Kidney (tissue), 14 donors: ENCODE results near the gene CHDH. TPM values are rescaled to one million over a fixed set of nuclear protein-coding genes. Genes with fewer than 3 reads are reported as not detected.
A peak's percentile ranks its signal among the peaks of the same experiment; 100 is the strongest.

Experiments used
- DNase-seq, 5 donors: peaks; one replicate each; pipeline ENCODE4 v3.0.0-alpha.2; 2013 to 2020
- FAIRE-seq: peaks from 2 replicates; lab custom pipeline; 2012; peaks lifted over from hg19 to GRCh38; lab: Jason Lieb, UNC
- H3K27ac ChIP-seq, 2 donors: one replicate each; pipeline ENCODE4 v1.7.0; 2013; ENCODE audit warnings: low read depth in 2 of 2, low read length in 2 of 2, inconsistent platforms in 1 of 2
- H3K27me3 ChIP-seq: one replicate; pipeline ENCODE4 v1.7.1; 2013; ENCODE audit warnings: low read length, inconsistent platforms; ENCODE audit not compliant: control insufficient read depth, insufficient read depth
- H3K36me3 ChIP-seq, 3 donors: one replicate each; pipeline versions ENCODE4 v1.7.0 to v1.7.1; 2013; ENCODE audit warnings: low read length in 3 of 3, control low read depth in 1 of 3, inconsistent platforms in 1 of 3; ENCODE audit not compliant: insufficient read depth in 3 of 3, control insufficient read depth in 2 of 3
- H3K4me1 ChIP-seq, 3 donors: one replicate each; pipeline versions ENCODE4 v1.7.0 to v1.7.1; 2013; ENCODE audit warnings: low read length in 3 of 3, inconsistent platforms in 1 of 3, low read depth in 1 of 3; ENCODE audit not compliant: control insufficient read depth in 2 of 3, insufficient read depth in 2 of 3
- H3K4me3 ChIP-seq, 3 donors: one replicate each; pipeline versions ENCODE4 v1.7.0 to v1.8.1; 2013; ENCODE audit warnings: low read length in 3 of 3, control low read depth in 1 of 3, inconsistent platforms in 1 of 3
- H3K9ac ChIP-seq, 3 donors: one replicate each; pipeline versions ENCODE4 v1.7.0 to v1.7.1; 2013; ENCODE audit warnings: low read length in 3 of 3, control low read depth in 1 of 3, inconsistent platforms in 1 of 3
- H3K9me3 ChIP-seq, 3 donors: one replicate each; pipeline versions ENCODE4 v1.7.0 to v1.7.1; 2013; ENCODE audit warnings: low read length in 3 of 3, control low read depth in 1 of 3, inconsistent platforms in 1 of 3; ENCODE audit not compliant: control insufficient read depth in 2 of 3, insufficient read depth in 1 of 3
- intact Hi-C: fragments of 100-400 bp; cut with DNase I; formaldehyde crosslinking; loops from one replicate; pipeline ENCODE4 v1.11.1; 2022
- polyA plus RNA-seq: library from polyadenylated mRNA; stranded (reverse); fragments of 350-450 nt; fragmentation: Illumina TruSeq; extraction: RNeasy Lipid Tissue Mini Kit (QIAGEN cat#74804); gene quantifications from one replicate; pipeline ENCODE4 v1.2.3, GENCODE V29; 2014; ENCODE audit warnings: low read depth, low replicate concordance; ENCODE audit not compliant: insufficient read depth
- total RNA-seq: library from RNA; stranded (reverse); fragmentation: NEBNext Ultra II Directional; extraction: Animal tissue kit (Norgen Biotek cat#: 25700); gene quantifications from one replicate; pipeline ENCODE4 v1.2.1, GENCODE V29; 2021
- TF ChIP-seq, protein P1 (sequence below): IDR thresholded peaks from 3 replicates; pipeline ENCODE4 v1.5.1; 2012; ENCODE audit warnings: mild to moderate bottlenecking, moderate library complexity, borderline replicate concordance; ENCODE audit not compliant: insufficient read depth; ENCODE audit errors: extremely low read depth
- donor health status: control.
- donor health status: control.
- donor health status: control.
- donor health status: control.
- donor health status: control.
- donor health status: DM: yes; HTN: yes; CAD: no.
- donor health status: Normal renal cell carcinoma (clear cell type).

The CHDH gene
- total and polyA plus RNA-seq, 2 donors from 2014 or later = 26.5 to 33.4 TPM

DNA sequence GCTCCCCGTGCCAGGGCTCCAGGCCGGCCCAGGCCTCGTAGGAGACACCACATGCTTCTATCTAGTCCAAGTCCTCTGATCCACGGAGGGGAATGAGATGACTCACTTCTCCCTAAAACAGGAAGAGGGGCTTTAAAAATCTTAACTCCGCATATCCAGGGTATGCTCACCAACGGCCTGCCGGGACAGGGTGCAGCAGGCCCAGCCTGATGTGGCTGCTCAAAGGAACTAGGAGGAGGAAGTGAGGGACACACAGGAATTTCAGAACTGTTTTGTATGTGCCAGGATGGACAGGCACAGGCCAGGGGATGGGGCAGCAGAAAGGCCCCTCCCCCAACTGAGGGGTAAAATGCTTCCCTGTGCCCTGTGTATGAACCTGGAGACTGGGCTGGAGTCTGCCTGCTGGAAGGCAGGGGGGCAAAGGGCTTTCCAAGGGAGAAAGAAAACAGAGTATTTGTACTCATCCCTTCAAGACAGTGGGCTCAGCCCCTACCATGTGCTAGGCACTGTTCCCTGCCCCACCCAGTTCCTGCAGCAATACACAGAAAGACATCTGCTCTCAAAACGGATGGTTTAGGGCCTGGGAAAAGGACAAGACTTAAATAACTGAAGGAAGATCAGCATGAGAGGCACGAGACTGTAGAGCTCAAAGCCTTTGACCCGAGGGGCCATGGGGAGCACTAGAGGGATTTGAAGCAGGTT lies 22.1 kb downstream of the CHDH start:
- Histone ChIP-seq H3K27me3 (no peaks in the 10 kb centered on the region), H3K36me3 (peaks cover 0 to 31% (median 9%) of the 10 kb centered on the region in 3 donors), H3K27ac (no peak overlapping the region), H3K4me1 (no peaks in the 10 kb centered on the region), H3K4me3 (no peak overlapping the region), H3K9me3 (no peaks in the 10 kb centered on the region), H3K9ac (no peak overlapping the region)
- no peak for FAIRE-seq
- TF ChIP-seq, protein P1, sequence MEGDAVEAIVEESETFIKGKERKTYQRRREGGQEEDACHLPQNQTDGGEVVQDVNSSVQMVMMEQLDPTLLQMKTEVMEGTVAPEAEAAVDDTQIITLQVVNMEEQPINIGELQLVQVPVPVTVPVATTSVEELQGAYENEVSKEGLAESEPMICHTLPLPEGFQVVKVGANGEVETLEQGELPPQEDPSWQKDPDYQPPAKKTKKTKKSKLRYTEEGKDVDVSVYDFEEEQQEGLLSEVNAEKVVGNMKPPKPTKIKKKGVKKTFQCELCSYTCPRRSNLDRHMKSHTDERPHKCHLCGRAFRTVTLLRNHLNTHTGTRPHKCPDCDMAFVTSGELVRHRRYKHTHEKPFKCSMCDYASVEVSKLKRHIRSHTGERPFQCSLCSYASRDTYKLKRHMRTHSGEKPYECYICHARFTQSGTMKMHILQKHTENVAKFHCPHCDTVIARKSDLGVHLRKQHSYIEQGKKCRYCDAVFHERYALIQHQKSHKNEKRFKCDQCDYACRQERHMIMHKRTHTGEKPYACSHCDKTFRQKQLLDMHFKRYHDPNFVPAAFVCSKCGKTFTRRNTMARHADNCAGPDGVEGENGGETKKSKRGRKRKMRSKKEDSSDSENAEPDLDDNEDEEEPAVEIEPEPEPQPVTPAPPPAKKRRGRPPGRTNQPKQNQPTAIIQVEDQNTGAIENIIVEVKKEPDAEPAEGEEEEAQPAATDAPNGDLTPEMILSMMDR = no peak
- no peak for DNase-seq
- intact Hi-C loops = no loop called here

DNA sequence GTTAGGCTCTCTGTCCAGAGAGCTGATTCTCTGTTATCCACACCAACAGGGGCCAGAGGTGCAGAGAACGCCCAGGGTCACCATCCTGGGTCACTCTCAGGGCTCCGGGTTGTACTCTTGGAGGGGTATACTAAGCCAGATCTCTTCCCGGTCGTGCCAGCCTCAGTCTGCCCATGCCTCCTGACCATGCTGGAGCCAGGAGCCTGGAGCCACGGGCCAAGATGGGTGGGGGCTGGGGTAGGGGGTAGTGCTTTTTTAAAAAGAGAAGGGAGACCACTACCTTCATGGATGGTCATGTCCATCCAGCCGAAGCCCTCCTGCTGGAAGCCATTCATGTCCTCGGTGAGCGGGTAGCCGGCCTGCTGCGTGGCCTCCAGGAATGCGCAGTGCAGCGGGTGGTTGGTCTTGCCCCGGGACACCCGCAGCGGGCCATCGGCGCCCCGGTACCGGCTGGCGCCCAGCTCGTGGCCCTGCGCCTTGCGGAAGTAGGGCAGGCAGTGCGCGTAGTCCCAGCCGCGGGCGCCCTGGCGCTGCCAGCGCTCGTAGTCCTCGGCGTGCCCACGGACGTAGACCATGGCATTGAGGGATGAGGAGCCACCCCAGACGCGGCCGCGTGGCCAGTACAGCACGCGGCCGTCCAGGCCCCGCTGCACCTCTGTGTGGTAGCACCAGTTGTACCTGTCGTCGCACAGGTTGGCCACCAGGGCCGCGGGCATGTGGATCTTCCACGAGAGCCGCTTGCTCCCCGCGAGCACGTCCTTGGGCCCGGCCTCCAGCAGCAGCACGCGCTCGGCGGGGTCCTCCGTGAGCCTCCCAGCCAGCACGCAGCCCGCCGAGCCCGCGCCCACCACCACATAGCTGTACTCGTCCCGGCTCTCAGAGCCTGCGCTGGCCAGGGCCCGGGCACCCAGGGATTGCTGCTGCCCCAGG lies 22.9 kb downstream of the CHDH start:
- no peak overlapping the region for H3K9ac ChIP-seq
- peaks cover 0 to 39% (median 14%) of the 10 kb centered on the region in 3 donors for H3K36me3 ChIP-seq
- intact Hi-C loops = no loop called here
- H3K4me1 ChIP-seq = no peaks in the 10 kb centered on the region
- DNase-seq = peak in 1 of 5 donors; percentile 66
- FAIRE-seq = no peak
- H3K27ac ChIP-seq = no peak overlapping the region
- H3K9me3 ChIP-seq = no peaks in the 10 kb centered on the region
- TF ChIP-seq, protein P1 = no peak
- no peak overlapping the region for H3K4me3 ChIP-seq
- H3K27me3 ChIP-seq = no peaks in the 10 kb centered on the region

DNA sequence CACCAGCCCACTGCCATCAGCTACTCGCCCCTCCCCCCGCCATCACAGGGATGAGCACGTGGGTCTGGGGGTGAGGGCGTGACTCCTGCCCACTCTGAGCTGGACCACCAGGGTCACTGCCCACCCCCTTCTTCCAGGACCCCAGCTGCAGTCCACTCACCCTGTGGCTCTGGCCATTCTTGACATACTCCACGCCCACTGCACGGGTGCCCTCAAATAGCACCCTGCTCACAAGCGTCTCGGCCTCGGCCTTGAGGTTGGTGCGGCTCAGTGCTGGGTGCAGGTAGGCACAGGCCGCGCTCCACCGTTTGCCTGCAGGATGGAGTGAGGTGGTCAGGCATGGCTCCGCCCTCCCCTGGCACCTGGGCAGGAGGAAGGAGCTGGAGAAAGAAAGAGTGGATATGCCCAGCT lies 23.9 kb downstream of the CHDH start:
- TF ChIP-seq, protein P1 = no peak
- FAIRE-seq = no peak
- DNase-seq = peak in 2 of 5 donors; percentile 33 to 53
- no peaks in the 10 kb centered on the region for H3K4me1 ChIP-seq
- no peaks in the 10 kb centered on the region for H3K27me3 ChIP-seq
- no peak overlapping the region for H3K27ac ChIP-seq
- peaks cover 0 to 47% (median 17%) of the 10 kb centered on the region in 3 donors for H3K36me3 ChIP-seq
- intact Hi-C loops = no loop called here
- H3K4me3 ChIP-seq = no peak overlapping the region
- no peak overlapping the region for H3K9ac ChIP-seq
- no peaks in the 10 kb centered on the region for H3K9me3 ChIP-seq
